Type B pancreatic cell (in vitro differentiated cells): ENCODE measurements around the gene VPS33A. TPM values are rescaled to one million over a fixed set of nuclear protein-coding genes. Genes with fewer than 3 reads are reported as not detected.

ENCODE experiments used
- DNase-seq: peaks from one replicate; pipeline ENCODE4 v3.0.0; 2021; ENCODE audit warnings: mixed read lengths; ENCODE audit not compliant: unreplicated experiment; ENCODE audit errors: extremely low spot score
- H3K27ac Mint-ChIP-seq: 2 replicates; pipeline ENCODE4 v1.8.0; 2021; ENCODE audit warnings: mild to moderate bottlenecking, mixed read lengths
- H3K27me3 Mint-ChIP-seq: 2 replicates; pipeline ENCODE4 v1.8.0; 2021; ENCODE audit warnings: mixed read lengths
- H3K36me3 Mint-ChIP-seq: 2 replicates; pipeline ENCODE4 v1.8.0; 2021; ENCODE audit warnings: mixed read lengths
- H3K4me1 Mint-ChIP-seq: one replicate; pipeline ENCODE4 v1.8.0; 2021; ENCODE audit warnings: mixed read lengths; ENCODE audit not compliant: unreplicated experiment
- H3K4me3 Mint-ChIP-seq: 2 replicates; pipeline ENCODE4 v1.8.0; 2021; ENCODE audit warnings: mild to moderate bottlenecking, mixed read lengths
- H3K9me3 Mint-ChIP-seq: 2 replicates; pipeline ENCODE4 v1.8.0; 2021; ENCODE audit warnings: mixed read lengths
- total RNA-seq: library from RNA; stranded (reverse); gene quantifications from 2 replicates; pipeline ENCODE4 v1.2.1, GENCODE V29; 2021; ENCODE audit warnings: low replicate concordance
- TF ChIP-seq, protein P1 (sequence below): fragments of 200-600 bp; sonication (generic); conservative IDR thresholded peaks from 2 replicates; pipeline ENCODE4 v1.5.0; 2021; ENCODE audit warnings: antibody characterized with exemption, mild to moderate bottlenecking

The VPS33A gene
- total RNA-seq, 1 donor from 2014 or later, result 33.0 TPM

GRCh38 chr12:122208073-122208820 lies 58.0 kb downstream of the VPS33A start:
- peaks cover 28% of the 10 kb centered on the region for H3K36me3 Mint-ChIP-seq
- no peak for DNase-seq
- H3K27me3 Mint-ChIP-seq, result peaks cover 26% of the 10 kb centered on the region
- no peaks in the 10 kb centered on the region for H3K9me3 Mint-ChIP-seq
- H3K4me1 Mint-ChIP-seq, result peaks cover 4% of the 10 kb centered on the region
- no peak overlapping the region for H3K4me3 Mint-ChIP-seq
- no peak overlapping the region for H3K27ac Mint-ChIP-seq
- TF ChIP-seq, protein P1, sequence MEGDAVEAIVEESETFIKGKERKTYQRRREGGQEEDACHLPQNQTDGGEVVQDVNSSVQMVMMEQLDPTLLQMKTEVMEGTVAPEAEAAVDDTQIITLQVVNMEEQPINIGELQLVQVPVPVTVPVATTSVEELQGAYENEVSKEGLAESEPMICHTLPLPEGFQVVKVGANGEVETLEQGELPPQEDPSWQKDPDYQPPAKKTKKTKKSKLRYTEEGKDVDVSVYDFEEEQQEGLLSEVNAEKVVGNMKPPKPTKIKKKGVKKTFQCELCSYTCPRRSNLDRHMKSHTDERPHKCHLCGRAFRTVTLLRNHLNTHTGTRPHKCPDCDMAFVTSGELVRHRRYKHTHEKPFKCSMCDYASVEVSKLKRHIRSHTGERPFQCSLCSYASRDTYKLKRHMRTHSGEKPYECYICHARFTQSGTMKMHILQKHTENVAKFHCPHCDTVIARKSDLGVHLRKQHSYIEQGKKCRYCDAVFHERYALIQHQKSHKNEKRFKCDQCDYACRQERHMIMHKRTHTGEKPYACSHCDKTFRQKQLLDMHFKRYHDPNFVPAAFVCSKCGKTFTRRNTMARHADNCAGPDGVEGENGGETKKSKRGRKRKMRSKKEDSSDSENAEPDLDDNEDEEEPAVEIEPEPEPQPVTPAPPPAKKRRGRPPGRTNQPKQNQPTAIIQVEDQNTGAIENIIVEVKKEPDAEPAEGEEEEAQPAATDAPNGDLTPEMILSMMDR, result no peak

DNA sequence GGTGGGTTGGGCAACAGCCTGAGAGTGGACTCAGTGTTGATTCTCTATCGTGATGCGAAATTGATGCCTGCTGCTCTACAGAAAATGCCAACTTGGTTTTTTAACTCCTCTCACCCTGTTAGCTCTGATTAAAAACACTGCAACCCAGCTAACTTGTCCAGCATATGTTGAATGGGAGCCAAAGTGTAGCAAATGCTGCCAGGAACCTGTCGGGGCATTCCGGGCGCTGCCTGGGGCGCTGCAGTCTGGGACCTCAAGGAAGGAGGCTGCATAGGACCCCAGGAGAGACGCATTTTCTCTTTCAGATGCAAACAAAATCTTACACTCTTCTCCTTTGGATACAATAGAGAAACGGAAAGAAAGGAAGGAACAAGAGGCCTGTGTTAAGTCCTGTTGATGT lies 58.9 kb downstream of the VPS33A start:
- H3K27me3 Mint-ChIP-seq, result peaks cover 34% of the 10 kb centered on the region
- TF ChIP-seq, protein P1, result no peak
- DNase-seq, result no peak
- no peak overlapping the region for H3K4me3 Mint-ChIP-seq
- peaks cover 27% of the 10 kb centered on the region for H3K36me3 Mint-ChIP-seq
- H3K9me3 Mint-ChIP-seq, result no peaks in the 10 kb centered on the region
- H3K4me1 Mint-ChIP-seq, result peaks cover 4% of the 10 kb centered on the region
- H3K27ac Mint-ChIP-seq, result no peak overlapping the region

DNA sequence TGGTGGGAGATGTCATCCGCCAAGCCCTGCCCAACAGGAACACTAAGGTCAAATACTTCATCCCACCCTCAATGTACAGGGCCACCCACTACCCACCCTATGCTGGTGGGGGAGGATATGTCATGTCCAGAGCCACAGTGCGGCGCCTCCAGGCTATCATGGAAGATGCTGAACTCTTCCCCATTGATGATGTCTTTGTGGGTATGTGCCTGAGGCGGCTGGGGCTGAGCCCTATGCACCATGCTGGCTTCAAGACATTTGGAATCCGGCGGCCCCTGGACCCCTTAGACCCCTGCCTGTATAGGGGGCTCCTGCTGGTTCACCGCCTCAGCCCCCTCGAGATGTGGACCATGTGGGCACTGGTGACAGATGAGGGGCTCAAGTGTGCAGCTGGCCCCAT lies 59.3 kb downstream of the VPS33A start:
- H3K4me3 Mint-ChIP-seq, result no peak overlapping the region
- peaks cover 23% of the 10 kb centered on the region for H3K36me3 Mint-ChIP-seq
- peaks cover 35% of the 10 kb centered on the region for H3K27me3 Mint-ChIP-seq
- no peak overlapping the region for H3K27ac Mint-ChIP-seq
- TF ChIP-seq, protein P1, result no peak
- no peak for DNase-seq
- H3K9me3 Mint-ChIP-seq, result no peaks in the 10 kb centered on the region
- H3K4me1 Mint-ChIP-seq, result peaks cover 4% of the 10 kb centered on the region

GRCh38 chr12:122206111-122206881 lies 60.0 kb downstream of the VPS33A start:
- H3K27ac Mint-ChIP-seq, result no peak overlapping the region
- TF ChIP-seq, protein P1, result no peak
- H3K4me3 Mint-ChIP-seq, result peak overlapping the region; percentile 57
- H3K9me3 Mint-ChIP-seq, result no peaks in the 10 kb centered on the region
- no peak for DNase-seq
- peaks cover 4% of the 10 kb centered on the region for H3K4me1 Mint-ChIP-seq
- H3K36me3 Mint-ChIP-seq, result peaks cover 19% of the 10 kb centered on the region
- H3K27me3 Mint-ChIP-seq, result peaks cover 40% of the 10 kb centered on the region

DNA sequence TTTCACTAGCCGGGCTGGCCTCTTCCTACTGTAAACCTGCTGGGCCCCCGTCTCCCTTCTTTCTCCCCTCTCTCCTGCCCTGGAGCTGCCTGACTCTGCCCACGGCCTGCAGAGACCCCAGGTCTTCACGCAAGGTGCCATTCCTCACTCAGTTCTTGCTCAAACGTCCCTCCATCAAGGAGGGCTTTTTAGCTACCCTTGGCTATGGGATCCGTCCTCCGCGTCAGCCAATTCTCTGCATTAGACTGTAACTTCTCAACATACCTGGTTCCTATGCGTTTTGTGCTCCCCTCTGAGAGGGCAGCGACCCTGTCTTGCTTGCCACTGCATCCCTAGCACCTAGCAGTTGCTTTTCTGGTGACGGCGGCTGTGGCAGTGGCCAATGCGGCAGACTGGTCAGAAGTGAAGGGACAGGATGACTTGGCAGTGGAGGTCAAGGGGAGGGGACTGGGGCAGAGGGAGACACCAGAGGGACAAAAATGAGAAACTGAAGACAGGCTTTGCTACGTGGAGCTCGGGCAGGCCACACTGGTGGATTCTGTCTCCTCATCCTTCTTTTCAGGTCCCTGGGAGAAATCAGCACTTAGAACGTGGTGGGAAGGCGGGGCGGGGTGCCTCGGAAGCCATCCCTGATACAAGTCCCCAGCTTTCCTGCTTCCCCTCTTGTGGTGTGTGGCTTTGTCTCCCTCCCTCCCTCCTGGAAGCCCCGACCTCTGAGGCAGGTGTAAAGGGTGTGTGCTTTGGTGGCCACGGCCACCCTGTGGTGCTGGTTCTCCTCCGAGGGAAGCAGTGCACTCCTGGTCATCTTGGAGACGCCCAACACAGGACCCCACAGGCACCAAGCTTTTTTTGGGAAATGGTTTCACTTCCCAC lies 61.0 kb downstream of the VPS33A start:
- Mint-ChIP-seq H3K36me3 (peaks cover 19% of the 10 kb centered on the region), H3K27me3 (peaks cover 42% of the 10 kb centered on the region), H3K27ac (peak overlapping the region; percentile 49), H3K9me3 (no peaks in the 10 kb centered on the region), H3K4me3 (peak overlapping the region; percentile 92), H3K4me1 (peaks cover 4% of the 10 kb centered on the region)
- TF ChIP-seq, protein P1, result no peak
- no peak for DNase-seq
